ENCODE results near the gene INIP. TPM values are rescaled to one million over a fixed set of nuclear protein-coding genes. Genes with fewer than 3 reads are reported as not detected.

INIP gene, protein sequence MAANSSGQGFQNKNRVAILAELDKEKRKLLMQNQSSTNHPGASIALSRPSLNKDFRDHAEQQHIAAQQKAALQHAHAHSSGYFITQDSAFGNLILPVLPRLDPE
- total RNA-seq: 10 to 100 TPM; 28.9 to 31.0 TPM

DNA sequence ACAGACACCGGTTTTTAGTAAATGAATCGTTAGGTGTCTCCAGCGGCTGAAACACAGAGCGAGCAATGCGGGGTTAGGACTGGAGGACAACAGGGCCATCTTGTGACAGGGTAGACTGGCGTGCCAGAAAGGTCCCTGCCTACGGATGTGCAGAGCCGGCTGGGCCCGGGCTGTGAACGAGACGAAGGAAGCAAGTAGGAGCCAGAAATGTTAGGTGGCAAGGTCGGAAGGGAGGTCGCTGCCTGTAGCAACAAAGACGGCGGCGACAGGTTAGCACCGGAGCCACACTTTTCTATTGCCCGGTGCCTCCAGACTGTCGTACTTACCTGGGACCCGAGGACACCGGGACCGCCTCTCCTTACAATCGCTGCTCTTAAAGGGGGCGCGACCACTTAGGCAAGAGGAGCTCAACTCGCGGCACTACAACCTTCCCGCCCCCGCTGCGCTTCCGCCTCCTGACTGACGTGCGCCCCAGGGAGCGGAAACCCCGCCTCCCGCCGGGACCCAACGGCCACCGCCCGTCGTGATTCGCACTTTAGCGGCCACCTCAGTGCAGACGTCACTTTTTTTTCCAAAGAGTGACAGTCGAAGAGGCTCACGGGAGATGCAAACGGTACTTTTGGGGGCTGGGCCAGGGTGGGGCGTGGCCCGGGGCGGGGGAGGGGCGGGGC lies at the start of gene INIP:
INIP (minus strand) TSS at position 457 of the 671 bp plus-strand sequence. CDS start 1,632 bp downstream, outside the sequence.
- Mint-ChIP-seq H3K4me3 (peak within 1 kb of the TSS; percentile 91), H3K27ac (peak within 1 kb of the TSS; percentile 96), H3K9me3 (no peaks in the 10 kb centered on the region), H3K4me1 (ENCODE audit: low read depth) (peaks cover 32% of the 10 kb centered on the region), H3K36me3 (ENCODE audit: low read depth) (peaks cover 7% of the 10 kb centered on the region), H3K27me3 (no peaks in the 10 kb centered on the region)
- POLR2A ChIA-PET: interaction anchor here (0.6 to 1.5 kb wide), 6 partner anchors 9 to 75 kb away, joined by 3 to 4 read pairs (median 3); no protein-coding TSS in a partner anchor
- CTCF ChIA-PET: interaction anchor here (0.6 to 5.3 kb wide), 6 partner anchors 10 to 338 kb away, joined by 3 to 36 read pairs (median 4); partner anchors contain the start of gene HSDL2
- ATAC-seq (peak; percentile 92), DNase-seq (peak; percentile 99)
- TF ChIP-seq, protein P1, sequence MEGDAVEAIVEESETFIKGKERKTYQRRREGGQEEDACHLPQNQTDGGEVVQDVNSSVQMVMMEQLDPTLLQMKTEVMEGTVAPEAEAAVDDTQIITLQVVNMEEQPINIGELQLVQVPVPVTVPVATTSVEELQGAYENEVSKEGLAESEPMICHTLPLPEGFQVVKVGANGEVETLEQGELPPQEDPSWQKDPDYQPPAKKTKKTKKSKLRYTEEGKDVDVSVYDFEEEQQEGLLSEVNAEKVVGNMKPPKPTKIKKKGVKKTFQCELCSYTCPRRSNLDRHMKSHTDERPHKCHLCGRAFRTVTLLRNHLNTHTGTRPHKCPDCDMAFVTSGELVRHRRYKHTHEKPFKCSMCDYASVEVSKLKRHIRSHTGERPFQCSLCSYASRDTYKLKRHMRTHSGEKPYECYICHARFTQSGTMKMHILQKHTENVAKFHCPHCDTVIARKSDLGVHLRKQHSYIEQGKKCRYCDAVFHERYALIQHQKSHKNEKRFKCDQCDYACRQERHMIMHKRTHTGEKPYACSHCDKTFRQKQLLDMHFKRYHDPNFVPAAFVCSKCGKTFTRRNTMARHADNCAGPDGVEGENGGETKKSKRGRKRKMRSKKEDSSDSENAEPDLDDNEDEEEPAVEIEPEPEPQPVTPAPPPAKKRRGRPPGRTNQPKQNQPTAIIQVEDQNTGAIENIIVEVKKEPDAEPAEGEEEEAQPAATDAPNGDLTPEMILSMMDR (IDR thresholded peaks at IDR 0.05): peak; percentile 14
- intact Hi-C loops (cut with micrococcal nuclease): loop anchor here (5.0 kb wide), 1 partner anchor 35 kb away; the partner anchor contains the start of gene SNX30

DNA sequence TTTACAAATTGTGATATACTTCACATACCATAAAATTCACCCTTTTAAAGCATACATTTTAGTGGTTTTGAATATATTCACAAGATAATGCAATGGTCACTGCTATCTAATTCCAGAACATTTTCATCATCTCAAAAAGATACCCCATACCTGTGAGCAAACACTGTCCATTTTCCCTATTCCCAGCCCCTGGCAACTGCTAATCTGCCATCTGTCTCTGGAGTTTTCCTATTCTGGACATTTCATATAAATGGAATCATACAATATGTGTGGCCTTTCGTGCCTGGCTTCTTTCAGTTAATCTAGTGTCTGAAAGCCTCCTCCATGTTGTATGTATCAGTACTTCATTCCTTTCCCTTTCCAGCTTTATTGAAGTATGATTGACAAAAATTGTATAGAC lies 47.4 kb upstream of the INIP start:
- TF ChIP-seq, protein P1 (IDR thresholded peaks at IDR 0.05): no peak
- Mint-ChIP-seq H3K27ac (no peak overlapping the region), H3K4me3 (no peak overlapping the region), H3K36me3 (ENCODE audit: low read depth) (peaks cover 10% of the 10 kb centered on the region), H3K9me3 (peaks cover 6% of the 10 kb centered on the region), H3K4me1 (ENCODE audit: low read depth) (peaks cover 14% of the 10 kb centered on the region), H3K27me3 (no peaks in the 10 kb centered on the region)
- ChIA-PET POLR2A (no interaction called here), CTCF (no interaction called here)
- intact Hi-C loops (cut with micrococcal nuclease): no loop called here
- DNase-seq (no peak), ATAC-seq (no peak)

DNA sequence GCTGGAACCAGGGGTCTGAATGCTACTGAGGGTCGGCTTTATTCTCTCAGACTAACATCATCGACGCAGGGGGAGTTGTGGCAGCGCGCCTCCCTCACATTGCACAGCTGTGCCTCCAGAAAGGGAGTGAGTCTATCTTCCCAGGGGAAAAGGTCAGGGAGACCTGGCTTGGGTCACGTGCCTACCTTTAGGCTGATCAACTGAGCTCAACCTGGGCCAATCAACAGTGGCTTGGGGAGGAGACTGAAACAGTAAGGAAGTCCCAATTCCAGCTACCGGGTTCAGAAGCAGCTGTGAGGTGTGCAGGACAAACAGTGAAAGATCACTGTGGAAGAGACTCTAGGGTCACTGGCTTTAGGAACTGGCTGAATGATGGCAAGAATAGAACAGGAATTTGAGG lies 46.9 kb upstream of the INIP start:
- no peak overlapping the region for H3K4me3 Mint-ChIP-seq
- CTCF ChIA-PET: no interaction called here
- intact Hi-C loops (cut with micrococcal nuclease): no loop called here
- H3K27ac Mint-ChIP-seq: no peak overlapping the region
- DNase-seq (no peak), ATAC-seq (no peak)
- H3K9me3 Mint-ChIP-seq: peaks cover 6% of the 10 kb centered on the region
- H3K4me1 Mint-ChIP-seq (ENCODE audit: low read depth): peaks cover 17% of the 10 kb centered on the region
- POLR2A ChIA-PET: no interaction called here
- TF ChIP-seq, protein P1 (IDR thresholded peaks at IDR 0.05): no peak
- H3K27me3 Mint-ChIP-seq: no peaks in the 10 kb centered on the region
- H3K36me3 Mint-ChIP-seq (ENCODE audit: low read depth): peaks cover 10% of the 10 kb centered on the region

DNA sequence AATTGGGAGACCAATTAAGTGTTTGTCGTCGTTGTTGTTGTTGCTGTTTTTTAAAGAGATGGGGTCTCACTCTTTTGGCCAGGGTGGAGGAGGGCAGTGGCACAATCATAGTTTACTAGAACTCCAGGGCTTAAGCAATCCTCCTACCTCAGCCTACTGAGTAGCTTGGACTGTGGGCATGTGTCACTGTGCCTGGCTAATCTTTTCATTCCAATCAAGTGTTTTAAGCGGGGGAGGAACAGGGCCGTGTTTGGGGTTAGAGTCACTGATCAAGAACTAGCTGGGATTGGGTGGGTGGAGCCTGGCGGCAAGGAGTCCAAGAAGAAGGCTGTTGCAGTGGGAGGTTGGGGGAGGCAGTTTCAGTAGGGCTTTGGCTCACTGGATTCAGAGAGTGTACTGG lies 46.4 kb upstream of the INIP start:
- H3K9me3 Mint-ChIP-seq: peaks cover 6% of the 10 kb centered on the region
- no peak for ATAC-seq
- H3K27me3 Mint-ChIP-seq: no peaks in the 10 kb centered on the region
- H3K27ac Mint-ChIP-seq: no peak overlapping the region
- H3K4me3 Mint-ChIP-seq: no peak overlapping the region
- peaks cover 17% of the 10 kb centered on the region for H3K4me1 Mint-ChIP-seq (ENCODE audit: low read depth)
- intact Hi-C loops (cut with micrococcal nuclease): no loop called here
- ChIA-PET CTCF (no interaction called here), POLR2A (no interaction called here)
- DNase-seq: no peak
- TF ChIP-seq, protein P1 (IDR thresholded peaks at IDR 0.05): no peak
- peaks cover 10% of the 10 kb centered on the region for H3K36me3 Mint-ChIP-seq (ENCODE audit: low read depth)
